Measurements from ENCODE around the gene ONECUT3.

GRCh38 chr19:1718420-1719291 lies 34.6 kb upstream of the ONECUT3 start:
- TF ChIP-seq POLR2A (IDR thresholded peaks at IDR 0.05; ENCODE audit: low read length) (no peak), GATA1 (IDR thresholded peaks at IDR 0.05; ENCODE audit: low read depth, low read length) (no peak)
